GM19468 (cell line): Measurements from ENCODE around the gene ANKRD44.

Experiments used
- ATAC-seq: cut with Tn5 transposase; IDR thresholded peaks from one replicate; pipeline ENCODE4 v1.9.1; 2021; ENCODE audit warnings: mild to moderate bottlenecking, moderate library complexity, moderate number of reproducible peaks; ENCODE audit not compliant: unreplicated experiment; ENCODE audit errors: extremely low read depth

Gene ANKRD44

GRCh38 chr2:196955036-196955435, 355.5 kb downstream of the ANKRD44 start:
- no peak for ATAC-seq

DNA sequence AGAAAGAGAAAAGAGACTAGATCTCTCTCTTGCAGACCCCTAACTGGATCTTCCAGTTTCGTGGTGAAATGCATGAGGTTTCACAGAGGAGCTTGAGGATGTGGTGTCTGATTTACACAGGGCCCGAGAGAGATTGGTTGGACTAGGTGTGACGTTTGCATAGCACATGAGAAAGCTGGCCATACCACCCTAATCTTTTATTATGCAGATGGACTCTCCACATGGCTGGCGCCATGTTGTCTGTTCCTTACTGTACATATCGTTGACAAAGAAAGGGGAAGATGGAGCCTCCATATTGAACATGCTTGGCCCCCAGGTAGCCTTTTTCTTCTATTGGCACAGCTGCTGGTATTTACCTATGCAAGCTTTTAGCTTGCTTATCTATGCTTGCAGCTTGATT, 356.6 kb downstream of the ANKRD44 start:
- ATAC-seq = no peak

GRCh38 chr2:196952936-196953335, 357.6 kb downstream of the ANKRD44 start:
- ATAC-seq = no peak

GRCh38 chr2:196951973-196952372, 358.6 kb downstream of the ANKRD44 start:
- no peak for ATAC-seq

GRCh38 chr2:196949116-196949515, 361.5 kb downstream of the ANKRD44 start:
- ATAC-seq = no peak

- peak; percentile 66 for ATAC-seq
Measured at GRCh38 chr2:196944570-196944969, 366.0 kb downstream of the ANKRD44 start.

GRCh38 chr2:196941398-196942078, 369.0 kb downstream of the ANKRD44 start:
- ATAC-seq = no peak

DNA sequence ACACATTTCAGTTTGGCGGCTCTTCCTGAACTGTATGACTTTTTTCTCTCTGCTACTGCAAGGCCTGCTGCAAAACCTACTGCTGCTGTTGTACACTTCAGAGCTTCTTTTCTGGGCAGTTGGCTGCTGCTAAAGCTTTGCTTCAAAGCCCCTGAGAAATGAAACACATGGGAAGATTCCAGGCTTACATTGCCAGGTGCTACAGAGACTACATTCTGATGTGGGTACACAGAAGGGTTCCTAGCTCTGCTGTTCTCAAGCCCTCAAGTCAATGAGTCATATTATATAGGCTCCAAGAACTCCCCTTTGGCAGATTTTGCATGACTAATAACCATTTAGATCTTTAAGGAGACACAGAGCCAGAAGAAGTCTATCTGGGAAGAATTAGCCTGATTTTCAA, 371.2 kb downstream of the ANKRD44 start:
- ATAC-seq = no peak
